ENCODE measurements around the gene IKBKG.
"Not testable (repeated sequence)": the region's sequence is repeated elsewhere in the genome, so short reads cannot be mapped to it uniquely, and the experiment has no call there.

Gene IKBKG

DNA sequence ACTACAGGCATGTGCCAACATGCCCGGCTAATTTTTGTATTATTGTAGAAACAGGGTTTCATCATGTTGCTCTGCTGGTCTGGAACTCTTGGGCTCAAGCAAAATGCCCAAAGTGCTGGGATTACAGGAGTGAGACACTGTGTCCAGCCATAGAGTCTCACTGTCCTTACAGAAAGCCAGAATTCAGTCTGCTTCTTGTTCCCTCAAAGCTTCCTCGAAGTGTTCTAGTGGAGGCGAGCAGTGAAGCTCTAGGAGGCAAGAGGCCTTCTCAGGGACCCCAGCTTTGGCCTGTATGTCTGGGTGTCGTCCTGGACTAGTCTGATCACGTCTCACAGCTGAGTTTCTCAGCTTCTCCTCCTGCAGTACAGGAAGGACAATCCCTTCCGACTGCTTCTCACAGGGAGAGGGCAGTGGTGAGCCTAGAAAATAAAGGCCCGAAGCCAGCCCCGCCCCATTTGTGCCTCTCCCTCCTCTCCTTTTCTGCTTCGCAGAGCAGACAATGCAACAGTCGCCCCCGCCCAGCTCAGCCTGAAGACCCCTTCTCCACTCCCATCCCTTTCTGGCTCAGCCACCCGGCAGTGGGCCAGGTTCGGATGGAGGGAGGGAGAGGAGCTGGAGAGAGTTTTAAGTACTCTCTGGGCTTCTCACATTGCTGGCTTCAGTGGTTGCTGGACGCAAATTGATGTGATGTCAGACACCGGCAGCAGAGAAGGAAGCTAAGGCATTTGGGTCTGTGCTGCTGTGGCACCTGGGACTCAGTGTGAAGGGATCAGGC is 20.3 kb upstream of the IKBKG start:
- no peak for DNase-seq

DNA sequence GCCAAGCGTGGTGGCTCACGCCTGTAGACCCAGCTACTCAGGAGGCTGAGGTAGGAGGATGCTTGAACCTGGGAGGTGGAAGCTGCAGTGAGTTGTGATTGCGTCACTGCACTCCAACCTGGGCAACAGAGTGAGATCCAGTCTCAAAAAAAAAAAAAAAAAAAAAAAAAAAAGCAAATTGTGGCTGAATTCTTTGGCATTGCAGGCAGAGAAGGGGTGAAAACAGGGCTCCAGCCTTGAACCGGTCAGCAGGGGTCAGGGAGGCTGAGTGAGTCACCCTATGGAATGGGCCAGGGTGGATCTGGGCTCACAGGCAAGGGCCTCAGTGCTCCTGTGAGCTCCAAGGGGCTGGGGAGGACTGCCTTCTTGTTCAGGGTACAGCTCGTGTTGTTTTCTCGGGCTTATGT is 18.2 kb upstream of the IKBKG start:
- DNase-seq = no peak

DNA sequence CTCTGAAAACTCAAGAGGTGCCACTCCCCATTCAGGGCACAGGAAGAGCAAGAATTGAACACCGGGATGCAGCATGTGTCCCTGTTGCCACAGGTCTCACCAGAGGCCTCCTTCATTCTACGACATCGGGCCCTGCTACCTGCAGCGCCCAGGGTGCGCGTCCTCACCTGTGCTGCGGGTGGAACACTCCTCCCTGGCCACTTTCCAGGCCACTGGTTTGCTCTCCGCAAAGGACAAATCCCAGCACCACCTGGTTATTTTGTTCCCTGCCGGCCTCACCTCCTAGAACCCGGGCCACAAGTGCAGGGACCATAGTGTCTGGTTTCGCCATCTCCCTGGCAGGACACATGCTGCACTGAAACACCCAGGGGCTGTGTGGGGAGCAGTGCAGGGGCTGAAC is 17.1 kb upstream of the IKBKG start:
- no peak for DNase-seq

DNA sequence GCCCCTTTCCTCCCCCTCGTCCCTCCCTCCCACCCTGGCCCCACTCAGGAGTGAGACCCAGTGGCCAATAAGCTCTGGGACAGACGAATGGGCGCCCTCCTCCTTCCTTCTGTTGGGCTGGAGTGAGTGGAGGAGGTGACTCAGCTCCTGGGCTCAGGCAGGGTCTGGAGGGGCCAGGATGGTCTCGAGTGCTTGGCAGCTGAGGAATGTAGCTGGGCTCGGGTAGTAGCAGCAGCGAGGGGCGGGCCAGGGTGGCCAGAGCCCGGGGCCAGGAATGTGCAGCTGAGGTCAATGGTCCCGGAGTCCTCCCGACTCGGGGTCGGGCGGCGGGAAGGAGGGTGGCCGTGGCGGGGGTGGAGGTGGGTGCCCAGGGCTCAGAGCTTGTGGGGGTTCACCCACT is 15.8 kb upstream of the IKBKG start:
- DNase-seq = no peak

DNA sequence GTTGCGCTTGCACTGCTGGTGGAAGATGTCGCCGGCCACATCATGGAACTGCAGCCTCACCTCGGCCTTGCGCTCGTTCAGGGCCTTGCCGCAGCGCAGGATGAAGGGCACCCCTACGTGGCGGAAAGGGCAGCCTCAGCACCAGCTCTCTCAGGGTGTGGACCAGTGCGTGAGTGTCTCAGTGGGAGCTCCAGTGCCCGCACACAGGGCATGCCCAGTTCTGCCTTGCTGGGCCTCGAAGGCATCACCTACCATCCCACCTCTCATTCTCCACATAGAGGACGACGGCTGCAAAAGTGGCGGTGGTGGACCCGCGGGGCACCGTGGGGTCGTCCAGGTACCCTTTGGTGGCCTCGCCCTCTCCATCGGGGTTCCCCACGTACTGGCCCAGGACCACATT is 14.7 kb upstream of the IKBKG start:
- DNase-seq = no peak

DNA sequence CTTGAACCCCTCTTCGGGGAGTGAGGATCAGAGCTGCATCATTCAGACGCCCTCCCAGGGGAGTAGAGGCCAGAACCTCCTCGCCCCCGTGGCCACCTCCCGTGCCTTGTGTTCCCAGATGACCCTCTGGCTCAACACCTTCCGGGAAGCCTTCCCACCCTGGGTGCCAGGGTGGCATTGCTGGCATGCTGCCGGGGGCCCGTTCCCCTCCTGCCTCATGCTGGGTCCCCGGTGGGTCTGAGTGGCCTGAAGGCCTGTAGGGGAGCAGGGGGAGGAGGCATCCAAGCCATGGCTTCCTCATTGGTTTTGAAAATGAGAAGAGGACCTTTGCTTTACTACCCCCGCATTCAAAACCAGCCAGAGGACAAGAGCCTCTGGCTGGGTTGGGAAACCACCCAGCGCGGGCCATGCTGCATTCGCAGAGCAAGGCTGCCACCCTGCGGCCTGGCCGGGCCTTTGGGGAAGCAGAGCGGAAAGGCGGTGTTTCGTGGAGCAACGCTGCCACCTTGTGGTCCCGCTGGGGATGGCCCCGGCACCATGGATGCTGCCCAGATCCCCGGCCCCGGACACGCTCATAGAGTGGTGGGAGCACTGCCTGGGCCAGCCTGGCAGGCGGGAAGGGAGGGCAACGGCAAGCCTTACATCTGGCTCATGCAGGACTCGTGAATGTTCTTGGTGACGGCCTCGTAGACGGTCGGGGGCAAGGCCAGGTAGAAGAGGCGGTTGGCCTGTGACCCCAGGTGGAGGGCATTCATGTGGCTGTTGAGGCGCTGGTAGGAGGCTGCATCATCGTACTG is 12.7 kb upstream of the IKBKG start:
- DNase-seq = peak; percentile 91

DNA sequence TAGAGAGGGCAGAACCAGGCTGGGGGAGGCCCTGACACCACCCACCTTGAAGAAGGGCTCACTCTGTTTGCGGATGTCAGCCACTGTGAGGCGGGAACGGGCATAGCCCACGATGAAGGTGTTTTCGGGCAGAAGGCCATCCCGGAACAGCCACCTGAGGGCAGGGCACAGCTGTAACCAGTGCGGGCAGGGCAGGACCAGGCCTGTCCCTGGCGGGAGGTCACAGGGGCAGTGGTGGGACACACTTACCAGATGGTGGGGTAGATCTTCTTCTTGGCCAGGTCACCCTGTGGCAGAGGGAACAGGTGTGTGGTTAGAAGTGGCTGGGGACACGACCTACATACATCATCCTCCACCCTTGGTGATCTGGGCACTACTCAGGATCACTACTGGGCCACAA is 11.5 kb upstream of the IKBKG start:
- DNase-seq = no peak

DNA sequence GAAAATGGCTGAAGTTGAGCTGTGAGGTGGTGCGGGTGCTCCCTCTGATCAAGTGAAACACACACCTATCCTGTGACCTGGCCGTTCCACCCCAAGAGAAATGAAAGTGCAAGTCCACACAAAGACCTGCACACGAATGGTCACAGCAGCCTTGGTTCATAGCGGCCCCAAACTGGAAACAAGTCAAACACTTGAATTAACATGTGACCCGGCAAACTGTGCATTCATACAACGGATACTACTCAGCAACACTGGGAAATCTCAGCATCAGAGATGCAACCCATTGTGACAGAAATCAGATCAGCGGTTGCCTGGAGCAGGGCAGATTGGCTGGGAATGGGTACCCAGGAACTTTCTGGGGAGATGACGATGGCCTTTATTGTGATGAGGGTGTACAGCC is 8.3 kb upstream of the IKBKG start:
- no peak for DNase-seq

DNA sequence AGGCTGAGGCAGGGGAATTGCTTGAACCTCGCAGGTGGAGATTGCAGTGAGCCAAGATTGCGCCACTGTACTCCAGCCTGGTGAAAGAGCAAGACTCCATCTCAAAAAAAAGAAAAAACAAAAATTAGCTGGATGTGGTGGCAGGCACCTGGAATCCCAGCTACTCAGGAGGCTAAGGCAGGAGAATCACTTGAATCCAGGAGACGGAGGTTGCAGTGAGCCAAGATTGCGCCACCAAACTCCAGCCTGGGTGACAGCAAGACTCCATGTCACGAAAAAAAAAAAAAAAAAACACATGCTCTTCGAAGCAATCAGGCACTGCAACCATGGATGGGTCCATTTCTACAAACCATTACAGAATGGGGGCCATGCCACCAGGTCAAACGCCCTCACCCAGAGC is 7.1 kb upstream of the IKBKG start:
- DNase-seq = not testable (repeated sequence)

DNA sequence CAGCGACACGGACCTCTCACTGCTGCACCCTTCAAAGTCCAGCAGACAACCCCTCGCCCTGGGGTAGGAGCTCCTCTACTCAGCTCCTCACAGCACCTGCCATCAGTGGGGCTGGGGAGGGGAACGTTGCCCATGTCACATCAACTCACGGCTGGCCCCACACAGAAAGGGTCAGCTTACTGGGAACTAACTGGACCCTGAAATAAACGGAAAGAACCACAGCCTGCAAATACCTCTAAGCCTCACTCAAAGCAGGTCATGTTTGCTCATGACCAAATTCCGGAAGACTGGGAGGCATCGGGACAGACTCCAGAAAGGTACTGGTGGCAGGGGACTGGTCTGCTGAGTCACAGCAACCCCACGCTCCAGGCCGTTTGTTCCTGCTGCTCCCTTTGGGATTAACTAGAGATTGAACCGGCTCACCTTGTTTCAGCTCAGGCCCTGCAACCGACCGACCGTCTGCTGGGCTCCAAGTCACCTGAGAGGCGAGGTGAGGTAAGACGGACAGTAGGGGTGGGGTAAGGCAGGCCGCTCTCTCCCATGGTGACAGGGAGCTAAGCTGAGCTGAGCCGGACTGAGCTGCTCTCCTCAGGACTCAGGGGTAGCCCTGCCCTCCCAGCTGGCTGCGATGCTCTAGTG is 6.4 kb upstream of the IKBKG start:
- DNase-seq = no peak

DNA sequence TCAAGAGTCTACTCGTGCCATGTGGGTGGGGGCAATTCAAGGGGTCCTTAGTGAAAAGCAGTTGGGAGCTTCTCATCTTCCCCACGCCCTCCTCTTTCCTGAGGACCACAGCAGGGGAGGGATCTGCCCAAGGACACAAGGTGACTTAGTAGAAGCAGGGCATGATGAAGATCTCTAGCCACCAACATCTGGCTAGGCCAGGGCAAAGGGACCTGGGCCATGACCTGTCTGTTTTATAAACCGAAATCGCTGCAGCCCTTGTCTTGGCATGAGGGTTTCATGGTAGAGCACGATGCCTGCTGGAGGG is 5.9 kb upstream of the IKBKG start:
- no peak for DNase-seq

DNA sequence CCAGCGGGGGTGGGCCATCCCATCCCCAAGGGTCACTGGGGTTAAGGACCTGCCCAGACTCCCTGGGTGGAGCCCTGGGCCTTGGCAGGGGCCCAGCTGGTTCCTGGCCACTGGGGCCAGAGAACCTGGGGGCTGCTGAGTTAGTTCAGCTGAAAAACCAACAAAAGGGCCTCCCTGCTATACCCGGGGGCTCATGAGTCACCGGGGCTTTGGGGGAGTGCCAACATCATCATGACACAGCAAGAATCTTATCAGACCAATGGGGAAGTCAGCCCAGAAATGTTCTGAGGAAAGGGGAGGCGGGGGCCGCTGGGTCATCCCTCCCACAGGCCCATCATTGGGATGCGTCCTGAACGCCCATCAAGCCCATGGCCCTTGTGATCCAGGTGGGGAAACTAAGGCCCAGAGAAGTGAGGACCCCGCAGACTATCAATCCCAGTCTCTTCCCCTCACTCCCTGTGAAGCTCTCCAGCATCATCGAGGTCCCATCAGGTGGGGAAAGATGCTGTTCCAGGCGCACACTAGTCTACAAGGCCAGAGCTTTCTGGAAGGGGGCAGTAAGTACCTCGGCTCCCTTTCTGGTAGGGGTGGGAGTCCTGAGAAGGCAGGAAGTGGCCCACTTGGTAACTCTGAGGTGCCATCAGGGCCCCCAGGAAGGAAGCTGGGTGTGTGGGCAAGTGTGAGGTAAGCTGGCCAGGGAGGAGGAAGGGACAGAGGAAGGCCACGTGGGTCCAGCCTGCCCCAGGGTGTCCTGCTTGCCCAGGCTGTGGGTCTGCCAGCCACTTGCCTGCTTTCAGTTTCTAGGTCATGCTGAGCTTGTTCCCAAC is 5.3 kb upstream of the IKBKG start:
- no peak for DNase-seq

DNA sequence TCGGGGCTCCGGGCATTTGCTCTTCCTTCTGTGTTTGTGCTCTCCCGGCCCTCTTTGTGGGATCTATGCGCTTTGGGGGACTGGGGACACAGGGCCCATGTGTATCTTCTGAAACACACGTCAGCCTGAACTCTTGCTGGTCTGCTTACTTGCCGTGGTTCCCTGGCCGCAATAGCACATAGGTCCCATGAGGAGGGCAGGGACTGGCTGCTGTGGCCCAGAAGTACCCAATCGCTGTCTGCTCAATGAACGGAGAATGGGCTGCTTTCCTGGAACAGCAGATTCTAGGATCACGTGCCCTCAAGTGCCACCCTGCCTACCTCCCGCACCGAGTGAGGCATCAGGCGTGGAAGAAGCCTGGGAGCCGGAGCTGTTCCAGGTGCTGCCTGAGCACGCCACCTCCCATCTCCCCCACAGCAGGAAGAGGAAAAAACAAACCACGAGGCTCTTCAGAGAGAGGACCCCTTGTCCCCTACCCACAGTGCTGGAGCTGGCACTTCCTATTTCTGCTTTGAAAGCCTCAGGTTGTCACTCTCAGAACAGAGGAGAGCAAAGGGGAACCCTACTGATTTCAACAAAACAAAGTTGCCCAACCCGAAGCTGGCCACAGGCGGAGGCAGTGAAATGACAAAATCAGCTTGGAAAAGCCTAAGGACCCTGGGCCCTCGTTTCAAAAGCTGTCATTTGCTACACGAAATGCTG is 4.5 kb upstream of the IKBKG start:
- no peak for DNase-seq

DNA sequence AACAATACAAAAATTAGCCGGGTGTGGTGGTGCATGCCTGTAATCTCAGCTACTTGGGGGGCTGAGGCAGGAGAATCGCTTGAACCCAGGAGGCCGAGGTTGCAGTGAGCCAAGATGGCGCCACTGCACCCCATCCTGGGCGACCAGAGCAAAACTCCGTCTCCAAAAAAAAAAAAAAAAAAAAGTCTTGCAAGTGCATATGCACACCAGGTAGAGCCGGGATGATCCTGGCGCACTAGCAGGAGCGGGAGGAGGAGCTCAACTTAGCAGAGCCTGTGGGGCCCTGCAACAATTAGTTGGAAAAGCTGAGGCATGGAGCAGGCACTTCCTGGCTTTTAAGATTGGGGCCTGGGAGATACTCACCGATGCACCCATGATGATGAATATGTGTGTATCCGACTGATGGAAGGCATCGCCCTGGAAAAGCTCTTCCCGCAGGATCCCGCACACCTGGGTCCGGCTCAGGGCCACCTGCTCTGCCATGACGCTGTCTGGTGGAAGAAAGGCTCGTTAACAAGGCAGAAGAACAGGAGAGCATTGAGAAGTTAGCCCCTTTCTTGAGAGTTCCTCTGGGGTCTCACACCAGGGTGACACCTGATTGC is 1.6 kb upstream of the IKBKG start:
- no peak for DNase-seq

DNA sequence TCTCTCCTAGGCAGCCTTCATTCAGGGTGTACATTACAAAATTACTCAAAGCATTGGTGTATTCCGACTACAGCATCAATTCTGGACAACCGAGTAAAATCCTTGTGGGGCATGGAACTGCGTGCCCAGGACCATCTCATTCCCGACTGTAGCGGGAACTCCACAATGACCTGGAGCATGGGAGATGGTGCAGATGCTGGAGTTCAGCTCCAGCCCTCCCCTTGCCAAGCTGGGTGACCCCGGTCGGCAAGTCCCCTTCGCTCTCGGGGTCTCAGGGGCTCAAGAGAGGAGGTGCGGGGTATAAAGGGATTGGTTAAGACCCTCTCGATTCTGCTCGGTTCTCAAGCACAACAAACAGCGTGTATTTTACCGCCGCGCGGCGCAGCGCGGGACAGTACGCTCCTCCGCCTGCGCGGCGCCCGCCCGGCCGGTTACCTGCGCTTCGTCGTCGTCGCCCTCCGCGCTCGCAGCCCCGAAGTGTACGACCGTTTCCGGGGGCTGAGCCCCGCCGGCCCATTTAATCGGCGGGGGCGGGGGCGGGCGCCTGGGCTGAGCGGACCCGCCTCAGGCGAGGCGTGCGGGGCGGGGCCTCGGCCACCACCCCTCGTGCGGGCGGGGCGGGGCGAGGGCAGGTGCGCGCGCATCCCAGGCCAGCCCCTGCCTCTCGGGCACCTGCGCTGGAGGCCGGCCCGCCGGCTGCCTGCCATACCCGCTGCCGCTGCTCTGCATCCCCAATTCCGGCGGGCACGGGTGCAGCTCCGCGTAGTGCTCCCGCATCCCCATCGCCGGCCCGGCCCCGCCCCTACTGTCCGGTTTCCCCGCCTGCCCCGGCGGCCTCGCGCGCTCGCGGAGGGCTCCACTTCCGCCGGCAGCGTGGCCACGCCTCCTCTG is 821 bp upstream of the IKBKG start, which contains the start of gene G6PD:
TSS of gene G6PD (minus strand) at position 493 of the 891 bp plus-strand sequence. CDS start 691 bp downstream, outside the sequence.
- DNase-seq = peak; percentile 74

DNA sequence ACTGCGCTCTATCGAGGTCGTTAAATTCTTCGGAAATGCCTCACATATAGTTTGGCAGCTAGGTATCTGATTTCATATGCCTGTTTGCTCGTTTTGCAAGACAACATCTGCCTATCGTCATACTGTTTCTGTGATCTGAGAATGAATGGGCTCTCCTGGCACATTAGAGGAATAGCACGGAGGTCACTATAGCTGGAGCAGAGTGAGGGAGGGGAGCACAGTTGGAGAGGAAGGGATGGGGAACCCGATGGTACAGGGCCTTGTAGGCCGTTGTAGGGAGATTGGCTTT is 552 bp downstream of the IKBKG start:
- DNase-seq = no peak

DNA sequence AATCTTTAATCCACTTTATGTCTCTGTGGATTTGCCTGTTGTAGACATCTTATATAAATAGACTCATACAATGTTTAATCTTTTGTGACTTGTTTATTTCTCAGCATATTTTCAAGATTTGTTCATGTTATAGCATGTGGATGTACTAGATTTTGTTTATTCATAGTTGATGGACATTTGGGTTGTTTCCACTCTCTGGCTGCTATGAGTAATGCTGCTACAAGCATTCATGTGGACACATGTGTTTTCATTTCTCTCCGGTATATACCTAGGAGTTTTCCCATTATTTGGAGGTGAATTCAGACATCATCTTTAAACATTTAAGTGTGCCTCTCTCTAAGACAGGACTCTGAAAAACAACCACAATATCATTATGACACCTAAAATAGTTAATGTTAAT is 2.3 kb downstream of the IKBKG start:
- no peak for DNase-seq

DNA sequence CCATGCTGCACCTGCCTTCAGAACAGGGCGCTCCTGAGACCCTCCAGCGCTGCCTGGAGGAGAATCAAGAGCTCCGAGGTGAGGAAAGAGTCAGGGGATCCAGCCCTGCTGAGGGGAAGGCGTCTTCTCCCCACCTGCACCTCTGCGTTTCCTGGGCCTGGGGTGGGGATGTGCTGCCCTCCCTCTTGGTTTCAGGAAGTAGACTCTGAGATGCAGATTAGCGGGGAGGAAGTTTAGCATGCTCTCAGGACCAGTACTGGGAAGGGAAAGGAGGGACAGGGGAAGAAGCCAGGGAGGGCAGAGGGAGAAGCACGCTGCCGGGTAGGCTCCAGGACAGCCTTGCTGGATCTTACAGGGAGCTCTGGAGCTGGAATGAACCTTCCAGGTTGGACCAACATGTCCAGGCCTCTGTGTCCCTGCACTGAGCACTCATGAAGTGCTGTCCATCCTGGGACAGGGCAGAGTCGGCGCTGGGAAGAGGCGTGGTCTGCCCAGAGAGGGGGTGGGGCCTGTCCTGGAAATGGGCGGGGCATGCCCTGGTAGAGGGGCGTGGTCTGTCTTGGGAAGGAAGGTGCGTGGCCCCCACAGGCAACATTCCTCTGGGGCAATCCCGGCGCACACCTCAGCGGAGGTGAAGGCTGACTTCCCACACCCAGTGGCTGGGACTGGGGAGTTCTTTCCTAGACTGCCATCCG is 4.8 kb downstream of the IKBKG start:
- DNase-seq = not testable (repeated sequence)

DNA sequence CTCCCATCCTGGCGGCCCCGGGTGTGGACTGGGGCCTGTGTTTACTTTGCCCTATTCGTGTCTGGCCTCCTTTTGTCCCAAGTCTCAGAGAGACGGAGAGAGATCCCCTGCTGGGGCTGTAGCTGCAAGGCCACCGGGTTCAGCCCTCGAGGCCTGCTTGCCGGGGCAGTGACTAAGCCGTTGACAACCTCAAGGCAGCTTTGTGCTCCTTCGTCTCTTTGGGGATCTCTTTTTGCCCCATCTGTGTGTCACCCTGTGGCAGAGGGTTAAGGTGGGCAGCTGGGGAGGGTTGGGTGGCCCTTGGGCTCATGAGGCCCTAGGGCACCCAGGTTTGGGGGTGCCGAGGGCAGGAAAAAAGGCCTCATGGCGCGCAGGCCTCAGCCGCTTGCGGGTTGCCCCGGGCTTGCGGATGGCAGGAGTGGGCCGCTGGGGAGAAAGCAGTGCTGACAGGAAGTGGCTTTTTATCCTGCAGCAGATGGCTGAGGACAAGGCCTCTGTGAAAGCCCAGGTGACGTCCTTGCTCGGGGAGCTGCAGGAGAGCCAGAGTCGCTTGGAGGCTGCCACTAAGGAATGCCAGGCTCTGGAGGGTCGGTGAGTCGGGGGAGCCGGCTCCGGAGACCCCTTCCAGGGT is 10.8 kb downstream of the IKBKG start:
- not testable (repeated sequence) for DNase-seq

DNA sequence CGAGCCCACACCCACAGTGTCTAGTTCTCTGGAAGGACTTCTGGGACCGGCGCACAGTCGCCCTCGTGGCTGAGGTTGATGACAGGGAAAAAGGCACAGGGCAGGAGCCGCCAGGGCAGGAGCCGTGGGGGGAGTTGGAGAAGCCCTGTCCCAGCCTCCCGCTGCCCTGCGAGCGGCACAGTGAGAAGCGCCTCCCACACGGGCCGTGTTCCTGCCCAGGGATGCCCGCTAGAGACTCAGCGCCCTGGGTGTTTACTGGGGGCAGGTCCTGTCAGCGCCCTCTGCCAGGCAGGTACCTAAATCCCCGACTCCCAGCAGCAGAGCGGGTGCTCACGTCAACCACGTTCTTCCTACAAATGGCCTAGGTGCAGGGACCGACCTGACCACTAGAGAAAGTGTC is 11.5 kb downstream of the IKBKG start:
- not testable (repeated sequence) for DNase-seq
